NB4 (cell line): Measurements from ENCODE around the gene SUCO.

Source experiments
- DNase-seq: peaks from one replicate; pipeline ENCODE4 v3.0.0; 2010; ENCODE audit warnings: low read depth
- H3K4me3 ChIP-seq: one replicate; pipeline ENCODE4 v1.5.1; 2011; ENCODE audit warnings: mild to moderate bottlenecking, low read depth, low read length, moderate library complexity
- CTCF ChIP-seq: IDR thresholded peaks from one replicate; pipeline ENCODE4 v1.5.1; 2012; ENCODE audit warnings: low read depth, low read length
- MAX ChIP-seq: IDR thresholded peaks from 2 replicates; pipeline ENCODE4 v1.6.1; 2011; ENCODE audit warnings: low read depth, low read length
- MYC ChIP-seq: IDR thresholded peaks from 2 replicates; pipeline ENCODE4 v1.6.1; 2011; ENCODE audit warnings: low read depth, low read length
- POLR2A ChIP-seq: IDR thresholded peaks from 2 replicates; pipeline ENCODE4 v1.6.1; 2011; ENCODE audit warnings: mild to moderate bottlenecking; ENCODE audit not compliant: insufficient read length; ENCODE audit errors: extremely low read depth

Gene SUCO

GRCh38 chr1:172599912-172600311, 67.0 kb downstream of the SUCO start:
- TF ChIP-seq MAX (no peak), MYC (no peak), POLR2A (no peak), CTCF (no peak)
- no peak overlapping the region for H3K4me3 ChIP-seq
- no peak for DNase-seq

GRCh38 chr1:172600615-172601014, 67.7 kb downstream of the SUCO start:
- no peak for DNase-seq
- H3K4me3 ChIP-seq, result no peak overlapping the region
- no peak for TF ChIP-seq CTCF
- TF ChIP-seq POLR2A, result no peak

GRCh38 chr1:172601046-172601630, 68.2 kb downstream of the SUCO start:
- no peak overlapping the region for H3K4me3 ChIP-seq
- DNase-seq, result no peak
- TF ChIP-seq MYC (no peak), MAX (no peak), POLR2A (no peak), CTCF (no peak)

- no peak for DNase-seq
- no peak overlapping the region for H3K4me3 ChIP-seq
- TF ChIP-seq MYC (no peak), POLR2A (no peak), CTCF (no peak), MAX (no peak)
Measured at GRCh38 chr1:172602706-172603105, 69.8 kb downstream of the SUCO start.

- H3K4me3 ChIP-seq, result no peak overlapping the region
- DNase-seq, result no peak
- TF ChIP-seq POLR2A, result no peak
- TF ChIP-seq MYC, result no peak
- no peak for TF ChIP-seq CTCF
- no peak for TF ChIP-seq MAX
Measured at GRCh38 chr1:172603816-172604215, 70.9 kb downstream of the SUCO start.

GRCh38 chr1:172605641-172606040, 72.7 kb downstream of the SUCO start:
- TF ChIP-seq POLR2A (no peak), CTCF (no peak)
- DNase-seq, result no peak

More at GRCh38 chr1:172605641-172606040, 72.7 kb downstream of the SUCO start:
- no peak overlapping the region for H3K4me3 ChIP-seq
